Vagina (tissue), 2 donors: ENCODE results near the gene ROBO4. TPM values are rescaled to one million over a fixed set of nuclear protein-coding genes. Genes with fewer than 3 reads are reported as not detected.

Experiments
- DNase-seq, 2 donors: peaks; one replicate each; pipeline ENCODE4 v3.0.0-alpha.2; 2017; ENCODE audit errors: extremely low spot score in 2 of 2
- H3K27ac ChIP-seq: fragments of 200-600 bp; sonication (generic); one replicate; pipeline ENCODE4 v1.5.1; 2019
- H3K27me3 ChIP-seq: fragments of 200-600 bp; sonication (generic); one replicate; pipeline ENCODE4 v1.5.1; 2019
- H3K36me3 ChIP-seq, 2 donors: fragments of 200-600 bp; sonication (generic); one replicate each; pipeline ENCODE4 v1.5.1; 2017 to 2019
- H3K4me1 ChIP-seq: fragments of 200-600 bp; sonication (generic); one replicate; pipeline ENCODE4 v1.5.1; 2019
- H3K4me3 ChIP-seq, 2 donors: fragments of 200-600 bp; sonication (generic); 1 replicate in 1 of 2; 2 replicates in 1 of 2; pipeline ENCODE4 v1.5.1; 2016 to 2019
- H3K9me3 ChIP-seq: fragments of 200-600 bp; sonication (generic); one replicate; pipeline ENCODE4 v1.5.1; 2019
- POLR2A ChIP-seq, 2 donors: fragments of 450-650 bp; IDR thresholded peaks; one replicate each; pipeline ENCODE4 v1.6.1; 2017; ENCODE audit warnings: antibody characterized with exemption in 2 of 2, mild to moderate bottlenecking in 2 of 2, moderate library complexity in 2 of 2
- POLR2AphosphoS5 ChIP-seq, 2 donors: sonication (generic); formaldehyde crosslinking; IDR thresholded peaks; one replicate each; pipeline ENCODE4 v1.9.0; 2017; ENCODE audit warnings: antibody characterized with exemption in 2 of 2, mild to moderate bottlenecking in 2 of 2, low read depth in 1 of 2; ENCODE audit not compliant: insufficient read depth in 1 of 2
- intact Hi-C: fragments of 100-400 bp; cut with DNase I; formaldehyde crosslinking; loops from one replicate; pipeline ENCODE4 v1.15.1; 2023
- total RNA-seq: library from RNA; depleted of rRNA; stranded (reverse); fragments of >200 nt; gene quantifications from one replicate; pipeline ENCODE4 v1.2.3, GENCODE V29; 2016
- TF ChIP-seq, protein P1 (sequence below), 3 experiments: fragments of 450-650 bp in 2 of 3; fragments of 200-600 bp in 1 of 3; sonication (generic) in 1 of 3; IDR thresholded peaks; one replicate each; pipeline ENCODE4 v1.5.1; 2017 to 2019; ENCODE audit warnings: antibody characterized with exemption in 3 of 3, mild to moderate bottlenecking in 2 of 3, moderate library complexity in 2 of 3

Gene ROBO4
- total RNA-seq, 1 donor from 2014 or later: 39.8 TPM

DNA sequence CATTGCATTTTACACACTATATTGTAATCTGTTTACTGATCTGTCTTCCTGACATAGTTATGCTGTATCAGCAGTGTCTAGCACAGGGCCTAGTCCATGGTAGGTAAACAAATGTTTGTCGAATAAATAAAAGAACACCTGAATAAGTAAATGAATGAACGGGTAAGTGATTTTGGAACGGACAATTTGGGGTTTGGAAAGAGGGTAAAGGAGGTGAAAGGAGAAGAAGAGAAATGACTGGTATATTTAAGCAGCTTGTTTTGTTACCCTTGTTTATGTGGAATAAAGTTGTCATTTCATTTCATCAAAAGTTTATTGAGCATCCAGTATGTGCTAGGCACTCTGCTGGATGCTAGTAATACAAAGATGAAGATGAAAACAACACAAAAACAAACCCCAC is 21.3 kb upstream of the ROBO4 start, which contains the start of gene HEPN1:
Gene HEPN1 (plus strand): TSS at position 301 of the 400 bp plus-strand sequence.
- Histone ChIP-seq H3K9me3 (no peaks in the 10 kb centered on the region), H3K4me3 (no peak within 1 kb of the TSS), H3K27me3 (no peaks in the 10 kb centered on the region), H3K36me3 (no peaks in the 10 kb centered on the region), H3K4me1 (no peaks in the 10 kb centered on the region), H3K27ac (no peak within 1 kb of the TSS)
- TF ChIP-seq POLR2A (IDR thresholded peaks at IDR 0.05): no peak
- TF ChIP-seq, protein P1, sequence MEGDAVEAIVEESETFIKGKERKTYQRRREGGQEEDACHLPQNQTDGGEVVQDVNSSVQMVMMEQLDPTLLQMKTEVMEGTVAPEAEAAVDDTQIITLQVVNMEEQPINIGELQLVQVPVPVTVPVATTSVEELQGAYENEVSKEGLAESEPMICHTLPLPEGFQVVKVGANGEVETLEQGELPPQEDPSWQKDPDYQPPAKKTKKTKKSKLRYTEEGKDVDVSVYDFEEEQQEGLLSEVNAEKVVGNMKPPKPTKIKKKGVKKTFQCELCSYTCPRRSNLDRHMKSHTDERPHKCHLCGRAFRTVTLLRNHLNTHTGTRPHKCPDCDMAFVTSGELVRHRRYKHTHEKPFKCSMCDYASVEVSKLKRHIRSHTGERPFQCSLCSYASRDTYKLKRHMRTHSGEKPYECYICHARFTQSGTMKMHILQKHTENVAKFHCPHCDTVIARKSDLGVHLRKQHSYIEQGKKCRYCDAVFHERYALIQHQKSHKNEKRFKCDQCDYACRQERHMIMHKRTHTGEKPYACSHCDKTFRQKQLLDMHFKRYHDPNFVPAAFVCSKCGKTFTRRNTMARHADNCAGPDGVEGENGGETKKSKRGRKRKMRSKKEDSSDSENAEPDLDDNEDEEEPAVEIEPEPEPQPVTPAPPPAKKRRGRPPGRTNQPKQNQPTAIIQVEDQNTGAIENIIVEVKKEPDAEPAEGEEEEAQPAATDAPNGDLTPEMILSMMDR (IDR thresholded peaks at IDR 0.05): no peak
- no peak for TF ChIP-seq POLR2AphosphoS5 (IDR thresholded peaks at IDR 0.05; ENCODE audit: insufficient read depth in 1 of 2, low read depth in 1 of 2)
- intact Hi-C loops: no loop called here
- DNase-seq: no peak

DNA sequence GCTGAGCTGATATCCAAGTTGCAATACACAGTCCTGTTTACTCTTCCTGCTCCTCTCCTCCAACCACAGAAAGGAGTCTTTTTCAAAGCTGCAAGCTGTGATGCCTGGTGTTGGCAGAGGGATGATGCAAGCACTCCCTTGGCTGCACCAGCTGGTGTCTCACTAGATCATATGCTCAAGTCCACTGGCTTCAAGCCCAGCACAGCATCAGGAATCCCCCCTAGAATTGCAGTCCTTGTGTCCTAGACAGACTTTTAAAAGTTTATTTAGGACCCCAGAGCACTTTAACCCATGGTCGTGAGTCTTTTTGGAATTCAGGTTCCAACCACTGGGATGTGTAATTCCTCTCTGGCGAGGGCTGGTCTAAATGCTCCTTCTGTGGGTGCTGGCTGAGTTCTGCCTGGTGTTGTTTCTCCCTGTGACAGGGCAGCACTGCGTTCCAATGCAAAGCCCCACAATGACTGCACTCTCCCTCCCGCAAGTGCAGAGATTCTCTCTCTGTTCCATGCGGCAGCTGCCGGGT is 19.5 kb upstream of the ROBO4 start:
- Histone ChIP-seq H3K9me3 (no peaks in the 10 kb centered on the region), H3K4me1 (no peaks in the 10 kb centered on the region), H3K36me3 (no peaks in the 10 kb centered on the region), H3K27ac (no peak overlapping the region), H3K4me3 (no peak overlapping the region), H3K27me3 (no peaks in the 10 kb centered on the region)
- TF ChIP-seq, protein P1 (IDR thresholded peaks at IDR 0.05): no peak
- no peak for TF ChIP-seq POLR2A (IDR thresholded peaks at IDR 0.05)
- intact Hi-C loops: no loop called here
- no peak for DNase-seq

DNA sequence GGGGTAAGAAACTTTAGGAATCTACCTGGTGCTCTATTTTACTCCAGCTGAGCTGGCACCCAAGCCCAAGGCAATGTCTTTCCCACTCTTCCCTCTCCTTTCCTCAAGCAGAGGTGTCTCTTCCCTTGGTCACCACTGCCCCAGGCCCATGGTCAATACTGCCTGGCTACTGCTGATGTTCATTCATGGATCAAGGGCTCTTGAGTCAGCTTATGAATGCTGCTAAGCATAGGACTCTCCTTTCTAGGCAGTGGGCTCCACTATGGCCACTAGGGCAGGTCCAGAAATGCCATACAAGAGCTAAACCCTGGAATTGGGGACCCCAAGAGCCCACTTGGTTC is 18.7 kb upstream of the ROBO4 start:
- no peak for DNase-seq
- Histone ChIP-seq H3K9me3 (no peaks in the 10 kb centered on the region), H3K4me1 (no peaks in the 10 kb centered on the region), H3K27me3 (no peaks in the 10 kb centered on the region), H3K4me3 (no peak overlapping the region), H3K27ac (no peak overlapping the region), H3K36me3 (no peaks in the 10 kb centered on the region)
- intact Hi-C loops: no loop called here
- TF ChIP-seq, protein P1 (IDR thresholded peaks at IDR 0.05): no peak
- TF ChIP-seq POLR2A (IDR thresholded peaks at IDR 0.05) (no peak), POLR2AphosphoS5 (IDR thresholded peaks at IDR 0.05; ENCODE audit: insufficient read depth in 1 of 2, low read depth in 1 of 2) (no peak)

DNA sequence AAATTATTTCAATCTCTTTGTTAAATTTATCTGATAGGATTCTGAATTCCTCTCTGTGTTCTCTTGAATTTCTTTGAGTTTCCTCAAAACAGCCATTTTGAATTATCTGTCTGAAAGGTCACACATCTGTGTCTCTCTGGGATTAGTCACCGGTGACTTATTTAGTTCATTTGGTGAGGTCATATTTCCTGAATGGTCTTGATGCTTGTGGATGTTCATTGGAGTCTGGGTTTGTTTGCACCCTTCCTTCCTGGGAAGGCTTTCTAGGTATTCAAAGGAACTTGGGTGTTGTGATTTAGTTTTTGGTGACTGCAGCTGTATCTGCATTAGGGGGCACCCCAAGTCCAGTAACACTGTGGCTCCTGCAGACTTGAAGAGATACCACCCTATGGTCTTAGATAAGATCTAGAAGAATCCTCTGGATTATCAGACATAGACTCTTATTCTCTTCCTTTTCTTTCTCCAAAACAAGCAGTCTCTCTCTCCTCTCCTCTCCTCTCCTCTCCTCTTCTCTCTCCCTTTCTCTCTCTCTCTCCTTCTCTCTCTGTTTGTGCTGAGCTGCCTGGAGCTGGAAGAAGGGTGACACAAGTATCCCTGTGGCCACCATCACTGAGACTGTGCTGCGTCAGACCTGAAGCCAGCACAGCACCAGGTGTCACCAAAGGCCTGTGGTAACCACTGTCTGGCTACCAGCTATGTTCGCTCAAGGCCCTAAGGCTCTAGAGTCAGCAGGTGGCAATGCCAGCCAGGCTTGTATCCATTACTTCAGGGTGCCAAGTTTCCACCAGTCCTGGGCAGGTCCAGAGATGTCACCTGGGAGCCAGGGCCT is 18.1 kb upstream of the ROBO4 start:
- Histone ChIP-seq H3K9me3 (no peaks in the 10 kb centered on the region), H3K27me3 (no peaks in the 10 kb centered on the region), H3K36me3 (no peaks in the 10 kb centered on the region), H3K27ac (no peak overlapping the region), H3K4me3 (no peak overlapping the region), H3K4me1 (no peaks in the 10 kb centered on the region)
- TF ChIP-seq POLR2A (IDR thresholded peaks at IDR 0.05): no peak
- TF ChIP-seq, protein P1 (IDR thresholded peaks at IDR 0.05): no peak
- peak in 1 of 2 donors; percentile 34 for DNase-seq
- intact Hi-C loops: no loop called here

DNA sequence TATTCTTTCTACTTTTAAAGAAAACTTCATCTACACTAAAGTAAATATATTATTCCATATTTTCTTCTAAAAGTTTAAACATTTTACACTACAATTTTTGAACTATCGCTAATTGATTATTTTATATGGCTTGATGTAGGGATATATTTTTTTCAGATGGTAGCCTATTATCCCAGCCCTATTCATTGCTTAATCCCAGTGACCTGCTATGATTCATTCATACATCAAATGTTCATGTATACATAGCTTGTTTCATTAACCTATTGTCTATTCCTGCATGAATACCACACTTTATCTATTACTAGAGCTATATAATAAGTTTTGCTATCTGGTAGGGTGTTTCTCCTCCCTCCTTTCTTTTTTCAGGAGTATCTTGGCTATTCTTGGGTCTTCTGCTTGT is 5.0 kb upstream of the ROBO4 start:
- no peak for DNase-seq
- Histone ChIP-seq H3K4me3 (no peak overlapping the region), H3K27me3 (no peaks in the 10 kb centered on the region), H3K4me1 (peaks cover 9% of the 10 kb centered on the region), H3K36me3 (no peaks in the 10 kb centered on the region), H3K27ac (no peak overlapping the region), H3K9me3 (no peaks in the 10 kb centered on the region)
- intact Hi-C loops: no loop called here
- no peak for TF ChIP-seq POLR2A (IDR thresholded peaks at IDR 0.05)
